HL-60 (cell line): Measurements from ENCODE around the gene KIAA1217.

Experiments
- CTCF ChIP-seq: IDR thresholded peaks from one replicate; pipeline ENCODE4 v1.5.1; 2011; ENCODE audit warnings: low read length, control low read depth, inconsistent platforms; ENCODE audit not compliant: insufficient read depth
- GABPA ChIP-seq: IDR thresholded peaks from 2 replicates; pipeline ENCODE4 v1.6.1; 2012; ENCODE audit warnings: low read depth
- POLR2AphosphoS5 ChIP-seq: IDR thresholded peaks from 2 replicates; pipeline ENCODE4 v1.6.1; 2012; ENCODE audit warnings: low read depth
- SPI1 ChIP-seq: IDR thresholded peaks from 2 replicates; pipeline ENCODE4 v1.6.1; 2012; ENCODE audit warnings: low read depth, mild to moderate bottlenecking, borderline replicate concordance

GRCh38 chr10:24561453-24561852 lies 352.5 kb downstream of the KIAA1217 start:
- TF ChIP-seq CTCF (no peak), SPI1 (no peak), POLR2AphosphoS5 (no peak), GABPA (no peak)
